Panc1 (cell line): Measurements from ENCODE around the gene DUSP16. TPM values are rescaled to one million over a fixed set of nuclear protein-coding genes. Genes with fewer than 3 reads are reported as not detected.

Source experiments
- ATAC-seq: fragments of 200-7000 bp; cut with Tn5 transposase; 2 replicates; pipeline ENCODE4 v1.9.1; 2020; ENCODE audit warnings: mild to moderate bottlenecking, moderate library complexity
- BruUV-seq: library from RNA; stranded (reverse); fragments of 400-500 nt; replicated peaks from 2 replicates; lab custom pipeline; 2021; lab: Mats Ljungman, UMichigan
- CTCF ChIA-PET: fragments of 300-600 bp; sonication (Branson Sonifier 250); formaldehyde crosslinking; loops from one replicate; lab custom pipeline; 2022; ENCODE audit warnings: antibody characterized with exemption; lab: Charles Lee
- POLR2A ChIA-PET: fragments of 300-600 bp; sonication (Branson Sonifier 250); formaldehyde crosslinking; loops from one replicate; lab custom pipeline; 2022; ENCODE audit warnings: antibody characterized with exemption; lab: Charles Lee
- DNase-seq: peaks from one replicate; pipeline ENCODE4 v3.0.0-alpha.2; 2010; ENCODE audit warnings: low read depth, low spot score
- H3K27ac ChIP-seq: 2 replicates; pipeline ENCODE4 v1.5.1; 2011; ENCODE audit warnings: mild to moderate bottlenecking, low read length, inconsistent platforms
- H3K27me3 ChIP-seq: fragments of 200-500 bp; sonication (Bioruptor generic); 2 replicates; pipeline ENCODE4 v1.6.0; 2014; ENCODE audit warnings: low read length, inconsistent platforms; ENCODE audit not compliant: control insufficient read depth, insufficient read depth
- H3K36me3 ChIP-seq: fragments of 200-500 bp; sonication (Bioruptor generic); 2 replicates; pipeline ENCODE4 v1.5.1; 2014; ENCODE audit warnings: inconsistent platforms, mild to moderate bottlenecking, low read length, moderate library complexity; ENCODE audit not compliant: control insufficient read depth, insufficient read depth
- H3K4me1 ChIP-seq: 2 replicates; pipeline ENCODE4 v1.5.1; 2011; ENCODE audit warnings: inconsistent platforms, mild to moderate bottlenecking, low read length, moderate library complexity; ENCODE audit not compliant: control insufficient read depth, insufficient read depth
- H3K4me3 ChIP-seq, 2 experiments: 2 replicates each; pipeline ENCODE4 v1.5.1; 2011 to 2012; ENCODE audit warnings: low read depth in 2 of 2, low read length in 2 of 2, mild to moderate bottlenecking in 2 of 2, inconsistent platforms in 1 of 2, moderate library complexity in 1 of 2
- H3K9me3 ChIP-seq: fragments of 200-500 bp; sonication (Bioruptor generic); 2 replicates; pipeline ENCODE4 v1.5.1; 2014; ENCODE audit warnings: low read depth, mild to moderate bottlenecking, inconsistent platforms, low read length, moderate library complexity; ENCODE audit not compliant: control insufficient read depth, insufficient read depth
- POLR2AphosphoS5 ChIP-seq: IDR thresholded peaks from 2 replicates; pipeline ENCODE4 v1.6.1; 2012; ENCODE audit warnings: mild to moderate bottlenecking, low read depth, low read length, moderate library complexity
- SIN3A ChIP-seq: IDR thresholded peaks from 2 replicates; pipeline ENCODE4 v1.6.1; 2012; ENCODE audit warnings: low read depth, mild to moderate bottlenecking, low read length, moderate library complexity, borderline replicate concordance; ENCODE audit not compliant: insufficient read depth
- TCF7L2 ChIP-seq: IDR thresholded peaks from 2 replicates; pipeline ENCODE4 v1.6.1; 2011; ENCODE audit warnings: mild to moderate bottlenecking, low read depth, low read length, inconsistent platforms
- in situ Hi-C: cut with HindIII; loops from 2 replicates; pipeline ENCODE4 v1.10.0; 2016; ENCODE audit warnings: low sequenced_read_pairs, low pct_unique_long_range_greater_than_20kb
- intact Hi-C: fragments of 100-400 bp; cut with micrococcal nuclease; formaldehyde crosslinking; loops from one replicate; pipeline ENCODE4 v1.10.0; 2022; ENCODE audit not compliant: unreplicated experiment
- total RNA-seq: library from RNA; stranded (reverse); gene quantifications from one replicate; pipeline ENCODE4 v1.2.1, GENCODE V29; 2021; ENCODE audit not compliant: unreplicated experiment
- TF ChIP-seq, protein P1 (sequence below), 2 experiments: IDR thresholded peaks; 2 replicates each; pipeline ENCODE4 v1.6.1; 2011 to 2012; ENCODE audit warnings: low read depth in 2 of 2, control low read depth in 1 of 2, low read length in 1 of 2, mild to moderate bottlenecking in 1 of 2, moderate library complexity in 1 of 2; ENCODE audit not compliant: insufficient read depth in 1 of 2
- TF ChIP-seq, protein P2 (sequence below): fragments of 450-650 bp; IDR thresholded peaks from 2 replicates; pipeline ENCODE4 v1.5.1; 2017; ENCODE audit warnings: mild to moderate bottlenecking

DUSP16 gene
- total RNA-seq, 1 experiment from 2014 or later: 12.9 TPM

DNA sequence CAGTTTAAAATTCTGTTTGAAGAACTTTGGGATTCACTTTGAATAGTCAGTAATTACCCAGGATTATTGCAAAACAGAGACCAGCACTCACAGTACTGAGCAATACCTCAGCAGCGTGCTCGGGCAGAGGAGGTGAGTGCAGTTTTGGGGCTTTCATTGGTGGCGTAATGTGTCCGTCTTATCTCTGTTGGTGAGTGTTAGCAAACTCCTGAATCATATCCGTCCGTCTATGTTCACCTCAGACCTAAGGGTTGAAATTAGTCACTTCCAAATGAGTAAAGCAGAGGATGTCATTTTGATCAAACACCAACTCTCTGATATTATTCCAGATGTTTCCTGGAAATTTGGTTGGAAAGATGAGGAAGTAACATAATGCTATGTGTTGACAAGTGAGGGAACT lies 123.0 kb downstream of the DUSP16 start:
- Histone ChIP-seq H3K27ac (no peak overlapping the region), H3K4me1 (no peaks in the 10 kb centered on the region), H3K4me3 (no peak overlapping the region), H3K9me3 (no peaks in the 10 kb centered on the region), H3K36me3 (no peaks in the 10 kb centered on the region), H3K27me3 (no peaks in the 10 kb centered on the region)
- in situ Hi-C loops: no loop called here
- ATAC-seq: no peak
- intact Hi-C loops: no loop called here
- no TSS peak for BruUV-seq
- TF ChIP-seq TCF7L2 (no peak), POLR2AphosphoS5 (no peak), SIN3A (no peak)
- TF ChIP-seq, protein P1, sequence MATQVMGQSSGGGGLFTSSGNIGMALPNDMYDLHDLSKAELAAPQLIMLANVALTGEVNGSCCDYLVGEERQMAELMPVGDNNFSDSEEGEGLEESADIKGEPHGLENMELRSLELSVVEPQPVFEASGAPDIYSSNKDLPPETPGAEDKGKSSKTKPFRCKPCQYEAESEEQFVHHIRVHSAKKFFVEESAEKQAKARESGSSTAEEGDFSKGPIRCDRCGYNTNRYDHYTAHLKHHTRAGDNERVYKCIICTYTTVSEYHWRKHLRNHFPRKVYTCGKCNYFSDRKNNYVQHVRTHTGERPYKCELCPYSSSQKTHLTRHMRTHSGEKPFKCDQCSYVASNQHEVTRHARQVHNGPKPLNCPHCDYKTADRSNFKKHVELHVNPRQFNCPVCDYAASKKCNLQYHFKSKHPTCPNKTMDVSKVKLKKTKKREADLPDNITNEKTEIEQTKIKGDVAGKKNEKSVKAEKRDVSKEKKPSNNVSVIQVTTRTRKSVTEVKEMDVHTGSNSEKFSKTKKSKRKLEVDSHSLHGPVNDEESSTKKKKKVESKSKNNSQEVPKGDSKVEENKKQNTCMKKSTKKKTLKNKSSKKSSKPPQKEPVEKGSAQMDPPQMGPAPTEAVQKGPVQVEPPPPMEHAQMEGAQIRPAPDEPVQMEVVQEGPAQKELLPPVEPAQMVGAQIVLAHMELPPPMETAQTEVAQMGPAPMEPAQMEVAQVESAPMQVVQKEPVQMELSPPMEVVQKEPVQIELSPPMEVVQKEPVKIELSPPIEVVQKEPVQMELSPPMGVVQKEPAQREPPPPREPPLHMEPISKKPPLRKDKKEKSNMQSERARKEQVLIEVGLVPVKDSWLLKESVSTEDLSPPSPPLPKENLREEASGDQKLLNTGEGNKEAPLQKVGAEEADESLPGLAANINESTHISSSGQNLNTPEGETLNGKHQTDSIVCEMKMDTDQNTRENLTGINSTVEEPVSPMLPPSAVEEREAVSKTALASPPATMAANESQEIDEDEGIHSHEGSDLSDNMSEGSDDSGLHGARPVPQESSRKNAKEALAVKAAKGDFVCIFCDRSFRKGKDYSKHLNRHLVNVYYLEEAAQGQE (IDR thresholded peaks at IDR 0.05; ENCODE audit: insufficient read depth in 1 of 2, low read depth in 2 of 2, low read length in 1 of 2): no peak
- TF ChIP-seq, protein P2, sequence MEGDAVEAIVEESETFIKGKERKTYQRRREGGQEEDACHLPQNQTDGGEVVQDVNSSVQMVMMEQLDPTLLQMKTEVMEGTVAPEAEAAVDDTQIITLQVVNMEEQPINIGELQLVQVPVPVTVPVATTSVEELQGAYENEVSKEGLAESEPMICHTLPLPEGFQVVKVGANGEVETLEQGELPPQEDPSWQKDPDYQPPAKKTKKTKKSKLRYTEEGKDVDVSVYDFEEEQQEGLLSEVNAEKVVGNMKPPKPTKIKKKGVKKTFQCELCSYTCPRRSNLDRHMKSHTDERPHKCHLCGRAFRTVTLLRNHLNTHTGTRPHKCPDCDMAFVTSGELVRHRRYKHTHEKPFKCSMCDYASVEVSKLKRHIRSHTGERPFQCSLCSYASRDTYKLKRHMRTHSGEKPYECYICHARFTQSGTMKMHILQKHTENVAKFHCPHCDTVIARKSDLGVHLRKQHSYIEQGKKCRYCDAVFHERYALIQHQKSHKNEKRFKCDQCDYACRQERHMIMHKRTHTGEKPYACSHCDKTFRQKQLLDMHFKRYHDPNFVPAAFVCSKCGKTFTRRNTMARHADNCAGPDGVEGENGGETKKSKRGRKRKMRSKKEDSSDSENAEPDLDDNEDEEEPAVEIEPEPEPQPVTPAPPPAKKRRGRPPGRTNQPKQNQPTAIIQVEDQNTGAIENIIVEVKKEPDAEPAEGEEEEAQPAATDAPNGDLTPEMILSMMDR: no peak
- POLR2A ChIA-PET: no interaction called here
- CTCF ChIA-PET: no interaction called here
- DNase-seq: peak; percentile 22

DNA sequence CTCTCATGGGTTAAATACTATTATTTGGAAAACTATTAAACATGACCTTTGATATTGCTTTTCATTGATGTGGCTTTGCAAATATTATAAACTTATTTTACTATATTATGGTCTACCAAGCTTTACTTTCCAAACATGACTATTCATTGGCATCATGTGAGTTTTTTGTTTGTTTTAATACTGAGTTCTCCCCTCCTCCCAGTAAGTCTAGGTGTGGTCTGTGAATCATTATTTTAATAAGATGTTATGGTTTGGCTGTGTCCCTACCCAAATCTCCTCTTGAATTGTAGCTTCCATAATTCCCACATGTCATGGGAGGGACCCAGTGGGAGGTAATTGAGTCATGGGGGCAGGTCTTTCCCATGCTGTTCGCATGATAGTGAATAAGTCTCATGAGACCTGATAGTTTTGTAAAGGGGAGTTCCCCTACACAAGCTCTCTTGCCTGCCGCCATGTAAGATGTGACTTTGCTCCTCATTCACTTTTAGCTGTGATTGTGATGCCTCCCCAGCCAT lies 125.8 kb downstream of the DUSP16 start:
- intact Hi-C loops: no loop called here
- TF ChIP-seq, protein P1 (IDR thresholded peaks at IDR 0.05; ENCODE audit: insufficient read depth in 1 of 2, low read depth in 2 of 2, low read length in 1 of 2): no peak
- TF ChIP-seq, protein P2: no peak
- TF ChIP-seq TCF7L2 (no peak), SIN3A (no peak), POLR2AphosphoS5 (no peak)
- CTCF ChIA-PET: no interaction called here
- no peak for ATAC-seq
- no peaks in the 10 kb centered on the region for H3K9me3 ChIP-seq
- DNase-seq: no peak
- POLR2A ChIA-PET: no interaction called here
- no peaks in the 10 kb centered on the region for H3K4me1 ChIP-seq
- no TSS peak for BruUV-seq
- H3K27me3 ChIP-seq: no peaks in the 10 kb centered on the region
- no peak overlapping the region for H3K4me3 ChIP-seq
- no peak overlapping the region for H3K27ac ChIP-seq
- H3K36me3 ChIP-seq: no peaks in the 10 kb centered on the region
- in situ Hi-C loops: no loop called here
